ENCODE data around the gene HOGA1.
"Not testable (repeated sequence)": the region's sequence is repeated elsewhere in the genome, so short reads cannot be mapped to it uniquely, and the experiment has no call there.

HOGA1 gene

GRCh38 chr10:97567891-97568290 lies 16.3 kb upstream of the HOGA1 start:
- no peaks in the 10 kb centered on the region for H3K36me3 Mint-ChIP-seq
- no peaks in the 10 kb centered on the region for H3K9me3 Mint-ChIP-seq
- no peaks in the 10 kb centered on the region for H3K4me1 Mint-ChIP-seq
- H3K4me3 Mint-ChIP-seq, result no peak overlapping the region
- DNase-seq (ENCODE audit: low spot score in 2 of 2), result no peak
- H3K27ac Mint-ChIP-seq, result no peak overlapping the region
- no peak for ATAC-seq (ENCODE audit: low read depth)
- H3K27me3 Mint-ChIP-seq, result no peaks in the 10 kb centered on the region

- Mint-ChIP-seq H3K27me3 (no peaks in the 10 kb centered on the region), H3K9me3 (no peaks in the 10 kb centered on the region), H3K4me1 (no peaks in the 10 kb centered on the region), H3K36me3 (no peaks in the 10 kb centered on the region), H3K27ac (no peak overlapping the region), H3K4me3 (no peak overlapping the region)
- no peak for DNase-seq (ENCODE audit: low spot score in 2 of 2)
- no peak for ATAC-seq (ENCODE audit: low read depth)
Measured at GRCh38 chr10:97570146-97570788, 13.9 kb upstream of the HOGA1 start.

- DNase-seq (ENCODE audit: low spot score in 2 of 2) (no peak), ATAC-seq (ENCODE audit: low read depth) (no peak)
- no peaks in the 10 kb centered on the region for H3K9me3 Mint-ChIP-seq
- no peaks in the 10 kb centered on the region for H3K4me1 Mint-ChIP-seq
- H3K36me3 Mint-ChIP-seq, result no peaks in the 10 kb centered on the region
- H3K27ac Mint-ChIP-seq, result no peak overlapping the region
- H3K27me3 Mint-ChIP-seq, result no peaks in the 10 kb centered on the region
- H3K4me3 Mint-ChIP-seq, result no peak overlapping the region
Measured at GRCh38 chr10:97570789-97571471, 13.3 kb upstream of the HOGA1 start.

GRCh38 chr10:97571622-97572021 lies 12.6 kb upstream of the HOGA1 start:
- Mint-ChIP-seq H3K27me3 (no peaks in the 10 kb centered on the region), H3K9me3 (no peaks in the 10 kb centered on the region), H3K27ac (no peak overlapping the region), H3K36me3 (no peaks in the 10 kb centered on the region), H3K4me3 (no peak overlapping the region), H3K4me1 (no peaks in the 10 kb centered on the region)
- no peak for DNase-seq (ENCODE audit: low spot score in 2 of 2)
- no peak for ATAC-seq (ENCODE audit: low read depth)

GRCh38 chr10:97572214-97572989 lies 11.8 kb upstream of the HOGA1 start, which contains the start of gene ANKRD2:
Gene ANKRD2, plus strand, starts transcription at chr10:97572779. Its CDS starts 10 bp downstream, at chr10:97572789.
- ATAC-seq (ENCODE audit: low read depth), result peak; percentile 95
- Mint-ChIP-seq H3K36me3 (no peaks in the 10 kb centered on the region), H3K4me1 (no peaks in the 10 kb centered on the region), H3K9me3 (no peaks in the 10 kb centered on the region), H3K4me3 (no peak within 1 kb of the TSS), H3K27ac (no peak within 1 kb of the TSS), H3K27me3 (no peaks in the 10 kb centered on the region)
- DNase-seq (ENCODE audit: low spot score in 2 of 2), result peak; percentile 55 to 58

- ATAC-seq (ENCODE audit: low read depth), result no peak
- H3K36me3 Mint-ChIP-seq, result no peaks in the 10 kb centered on the region
- no peak for DNase-seq (ENCODE audit: low spot score in 2 of 2)
- no peak overlapping the region for H3K27ac Mint-ChIP-seq
- H3K9me3 Mint-ChIP-seq, result no peaks in the 10 kb centered on the region
- no peaks in the 10 kb centered on the region for H3K27me3 Mint-ChIP-seq
- H3K4me3 Mint-ChIP-seq, result no peak overlapping the region
- H3K4me1 Mint-ChIP-seq, result no peaks in the 10 kb centered on the region
Measured at GRCh38 chr10:97573021-97573420, 11.2 kb upstream of the HOGA1 start.

GRCh38 chr10:97573672-97574071 lies 10.5 kb upstream of the HOGA1 start:
- Mint-ChIP-seq H3K4me3 (no peak overlapping the region), H3K27me3 (no peaks in the 10 kb centered on the region), H3K27ac (no peak overlapping the region), H3K4me1 (no peaks in the 10 kb centered on the region), H3K9me3 (no peaks in the 10 kb centered on the region), H3K36me3 (no peaks in the 10 kb centered on the region)
- no peak for ATAC-seq (ENCODE audit: low read depth)
- DNase-seq (ENCODE audit: low spot score in 2 of 2), result no peak

- Mint-ChIP-seq H3K4me3 (no peak overlapping the region), H3K9me3 (no peaks in the 10 kb centered on the region), H3K27me3 (no peaks in the 10 kb centered on the region), H3K36me3 (no peaks in the 10 kb centered on the region), H3K4me1 (no peaks in the 10 kb centered on the region), H3K27ac (no peak overlapping the region)
- DNase-seq (ENCODE audit: low spot score in 2 of 2), result no peak
- no peak for ATAC-seq (ENCODE audit: low read depth)
Measured at GRCh38 chr10:97574374-97575126, 9.6 kb upstream of the HOGA1 start.

GRCh38 chr10:97575127-97575668 lies 9.0 kb upstream of the HOGA1 start:
- Mint-ChIP-seq H3K4me1 (no peaks in the 10 kb centered on the region), H3K27me3 (peaks cover 2% of the 10 kb centered on the region), H3K4me3 (no peak overlapping the region), H3K36me3 (no peaks in the 10 kb centered on the region), H3K9me3 (no peaks in the 10 kb centered on the region), H3K27ac (no peak overlapping the region)
- no peak for DNase-seq (ENCODE audit: low spot score in 2 of 2)
- no peak for ATAC-seq (ENCODE audit: low read depth)

GRCh38 chr10:97576487-97576886 lies 7.7 kb upstream of the HOGA1 start:
- H3K4me1 Mint-ChIP-seq, H3K9me3 Mint-ChIP-seq: not testable (repeated sequence)

GRCh38 chr10:97577701-97578100 lies 6.5 kb upstream of the HOGA1 start:
- no peaks in the 10 kb centered on the region for H3K36me3 Mint-ChIP-seq
- H3K4me1 Mint-ChIP-seq, result no peaks in the 10 kb centered on the region
- ATAC-seq (ENCODE audit: low read depth), result no peak
- DNase-seq (ENCODE audit: low spot score in 2 of 2), result no peak
- H3K4me3 Mint-ChIP-seq, result no peak overlapping the region
- no peaks in the 10 kb centered on the region for H3K9me3 Mint-ChIP-seq
- H3K27ac Mint-ChIP-seq, result no peak overlapping the region
- H3K27me3 Mint-ChIP-seq, result peaks cover 2% of the 10 kb centered on the region

More at GRCh38 chr10:97576487-97576886, 7.7 kb upstream of the HOGA1 start:
- DNase-seq (ENCODE audit: low spot score in 2 of 2); H3K4me3 Mint-ChIP-seq; H3K27me3 Mint-ChIP-seq; H3K36me3 Mint-ChIP-seq; ATAC-seq (ENCODE audit: low read depth); H3K27ac Mint-ChIP-seq: not testable (repeated sequence)

GRCh38 chr10:97578171-97578844 lies 5.9 kb upstream of the HOGA1 start:
- Mint-ChIP-seq H3K36me3 (no peaks in the 10 kb centered on the region), H3K4me1 (no peaks in the 10 kb centered on the region), H3K27ac (no peak overlapping the region), H3K27me3 (peaks cover 2% of the 10 kb centered on the region), H3K9me3 (no peaks in the 10 kb centered on the region), H3K4me3 (no peak overlapping the region)
- DNase-seq (ENCODE audit: low spot score in 2 of 2), result no peak
- ATAC-seq (ENCODE audit: low read depth), result no peak
